ENCODE results near the gene DHX32.

Gene DHX32

GRCh38 chr10:125811251-125811650 is 69.8 kb downstream of the DHX32 start:
- no peak for DNase-seq (ENCODE audit: low spot score)

- DNase-seq (ENCODE audit: low spot score): no peak
Observed at GRCh38 chr10:125808047-125808446, 73.0 kb downstream of the DHX32 start.

DNA sequence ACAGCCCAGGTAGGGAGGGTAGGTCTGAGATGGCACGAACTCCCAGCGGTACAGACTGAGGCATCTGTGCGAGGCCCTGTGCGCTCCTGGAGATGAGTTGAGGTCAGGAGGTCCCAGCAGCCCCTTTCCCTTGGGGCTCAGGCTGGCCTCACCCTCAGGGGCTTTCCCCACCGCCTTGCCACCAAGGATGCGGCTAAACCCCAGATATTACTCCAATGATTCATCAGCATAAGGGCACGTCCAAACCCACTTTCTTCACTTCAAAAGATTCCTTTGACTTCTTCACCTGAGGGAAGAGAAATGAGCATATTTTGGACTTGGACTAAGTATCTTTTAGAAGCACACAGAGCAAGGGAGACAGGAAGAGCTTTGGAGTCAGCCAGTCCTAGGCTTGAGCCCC is 78.4 kb downstream of the DHX32 start:
- DNase-seq (ENCODE audit: low spot score): no peak

GRCh38 chr10:125802131-125802530 is 79.0 kb downstream of the DHX32 start:
- no peak for DNase-seq (ENCODE audit: low spot score)

DNA sequence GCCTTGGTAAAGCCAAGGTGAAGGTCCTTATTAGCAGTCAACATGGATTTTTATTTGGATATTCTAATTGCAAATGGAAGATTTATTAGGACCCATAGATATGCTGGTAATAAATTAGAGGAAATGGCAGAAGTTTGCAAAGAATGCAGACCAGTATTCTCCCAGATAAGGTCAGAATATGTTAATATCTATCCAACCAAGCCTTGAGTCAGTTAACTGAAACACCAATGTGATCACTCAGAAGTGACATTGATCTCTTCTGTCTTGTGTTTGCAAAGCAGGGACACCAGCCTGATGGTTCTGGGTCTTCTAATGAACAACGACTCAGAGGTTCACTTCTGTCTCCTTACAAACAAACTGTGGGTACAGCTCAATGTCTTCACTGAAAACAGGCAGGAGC is 79.5 kb downstream of the DHX32 start:
- no peak for DNase-seq (ENCODE audit: low spot score)

DNA sequence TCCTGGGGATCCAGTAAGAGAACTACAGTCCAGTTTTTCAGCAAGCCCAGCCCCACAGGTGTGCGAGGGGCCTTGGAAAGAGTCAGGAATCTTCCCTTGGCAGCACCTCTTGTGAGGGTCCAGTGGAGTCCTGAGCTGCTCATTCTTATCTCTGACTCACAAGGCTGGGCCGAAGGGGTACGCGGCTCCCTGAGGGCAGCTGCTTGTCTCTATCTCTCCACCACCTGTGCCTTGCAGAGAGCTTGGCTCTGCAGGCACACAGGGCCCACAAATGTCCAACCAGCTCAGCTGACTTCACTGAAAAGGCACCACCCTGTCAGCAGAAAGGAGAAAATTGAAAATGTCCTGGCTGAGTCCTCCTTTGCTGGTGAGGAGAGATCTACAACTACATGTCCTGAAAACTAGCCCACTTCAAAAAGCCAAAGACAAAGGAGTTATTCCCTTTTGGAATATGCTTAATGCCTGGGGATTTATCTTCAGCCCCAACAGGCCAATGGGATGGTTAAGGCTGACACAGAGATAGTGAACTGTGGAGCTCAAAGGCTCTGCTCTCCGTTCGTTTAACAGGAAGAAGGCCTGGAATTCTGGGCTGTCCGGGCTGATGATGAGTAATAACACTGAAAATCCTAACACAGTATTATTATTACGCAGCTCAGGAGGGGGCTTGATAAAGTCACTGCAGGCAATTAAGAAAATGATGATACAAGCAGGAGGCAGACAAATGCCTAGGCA is 81.5 kb downstream of the DHX32 start:
- no peak for DNase-seq (ENCODE audit: low spot score)

DNA sequence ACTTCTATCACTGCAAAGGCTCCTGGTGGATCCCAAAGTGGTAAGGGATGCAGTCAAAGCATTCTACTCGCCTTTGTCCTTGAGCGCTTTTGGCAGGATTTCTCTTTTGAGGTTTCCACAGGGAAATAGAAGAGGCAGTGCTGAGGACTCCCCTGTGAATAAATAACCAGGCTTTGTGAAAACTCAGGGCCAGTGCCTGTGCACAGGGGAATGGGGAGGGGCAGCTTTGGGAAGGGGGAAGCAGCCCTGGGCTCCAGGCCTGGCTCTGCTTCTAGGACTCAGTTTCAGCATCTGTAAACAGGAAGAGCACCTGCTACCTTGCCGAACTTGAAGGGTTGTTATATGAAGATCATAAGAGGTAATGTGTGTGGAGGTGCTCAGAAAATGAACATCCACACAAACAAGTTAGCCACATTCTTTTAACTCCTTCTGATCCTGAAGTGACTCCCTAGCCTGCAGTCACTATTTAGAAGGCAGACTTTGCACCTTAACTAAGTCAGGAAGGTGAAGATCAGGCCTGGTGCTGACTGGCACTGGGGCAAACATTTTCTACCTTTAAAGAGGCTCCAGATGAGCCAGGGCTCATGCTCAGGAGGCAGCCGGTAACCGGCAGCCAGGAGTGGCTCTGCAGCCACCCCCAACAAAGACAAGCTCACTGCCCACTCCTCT is 83.0 kb downstream of the DHX32 start:
- DNase-seq (ENCODE audit: low spot score): no peak

DNA sequence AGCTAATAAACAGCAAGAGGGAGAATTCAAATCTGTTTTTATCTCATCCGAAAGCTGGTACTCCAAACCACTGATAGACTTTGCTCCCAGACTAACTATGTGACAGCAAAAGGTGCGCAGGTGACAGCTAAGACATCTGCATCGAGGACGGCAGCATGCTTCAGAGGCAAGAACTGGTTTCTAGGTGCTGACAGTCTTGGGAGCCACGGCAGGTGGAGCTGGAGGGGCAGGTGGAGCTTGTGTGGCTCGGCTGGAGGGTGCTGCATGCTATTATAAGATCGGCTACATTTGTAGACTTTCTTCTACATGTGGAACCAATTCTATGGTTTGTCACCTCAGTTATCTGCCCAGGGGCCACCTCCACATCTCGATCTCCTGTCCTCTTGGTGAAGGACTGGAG is 83.7 kb downstream of the DHX32 start:
- DNase-seq (ENCODE audit: low spot score): no peak

GRCh38 chr10:125795637-125796190 is 85.4 kb downstream of the DHX32 start:
- no peak for DNase-seq (ENCODE audit: low spot score)

- DNase-seq (ENCODE audit: low spot score): no peak
Observed at GRCh38 chr10:125795128-125795527, 86.0 kb downstream of the DHX32 start.

DNA sequence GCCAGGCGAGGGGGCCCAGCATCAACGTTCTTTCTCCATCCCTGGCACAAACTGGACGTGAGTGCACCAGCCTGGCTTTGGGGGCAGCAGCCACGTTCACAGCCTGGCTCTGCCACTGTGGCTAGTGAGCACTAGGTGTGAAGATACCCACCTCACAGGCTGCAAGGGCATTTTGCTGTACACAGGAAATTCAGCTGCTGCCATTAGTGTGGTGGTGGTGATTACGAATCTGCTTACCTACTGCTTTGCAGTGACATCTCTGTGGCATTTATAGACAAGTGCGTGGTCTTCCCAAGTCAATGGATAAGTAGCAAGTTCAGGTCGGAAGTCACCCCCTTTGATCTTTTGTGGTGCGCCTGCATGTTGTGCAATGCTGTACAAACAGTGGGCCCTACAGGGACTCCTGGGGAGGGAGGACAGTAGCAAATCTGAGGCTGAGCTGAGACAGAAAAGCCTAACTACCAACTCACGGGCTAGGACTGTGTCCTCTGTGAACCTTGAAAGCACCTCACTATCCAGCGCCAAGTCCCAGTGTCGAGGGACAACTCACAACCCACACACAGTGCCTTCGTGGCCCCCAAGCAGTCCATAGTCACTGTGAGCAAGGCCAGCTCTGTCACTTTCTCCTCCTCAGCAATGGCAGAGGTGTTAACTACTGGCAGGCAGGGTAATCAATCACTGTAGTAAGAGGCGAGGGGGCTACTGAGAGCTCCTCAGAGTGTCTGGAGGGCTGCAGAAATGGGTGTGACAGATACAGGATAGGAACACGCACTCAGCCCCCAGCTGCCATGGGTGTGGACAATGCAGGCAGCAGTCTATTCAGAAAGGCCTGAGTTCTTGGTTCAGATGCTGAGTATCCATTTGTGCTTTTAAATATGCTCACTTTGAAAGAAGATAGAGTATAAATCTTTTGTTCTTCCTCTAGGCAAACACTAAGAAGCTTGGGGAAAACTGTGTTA is 88.5 kb downstream of the DHX32 start:
- DNase-seq (ENCODE audit: low spot score): no peak

DNA sequence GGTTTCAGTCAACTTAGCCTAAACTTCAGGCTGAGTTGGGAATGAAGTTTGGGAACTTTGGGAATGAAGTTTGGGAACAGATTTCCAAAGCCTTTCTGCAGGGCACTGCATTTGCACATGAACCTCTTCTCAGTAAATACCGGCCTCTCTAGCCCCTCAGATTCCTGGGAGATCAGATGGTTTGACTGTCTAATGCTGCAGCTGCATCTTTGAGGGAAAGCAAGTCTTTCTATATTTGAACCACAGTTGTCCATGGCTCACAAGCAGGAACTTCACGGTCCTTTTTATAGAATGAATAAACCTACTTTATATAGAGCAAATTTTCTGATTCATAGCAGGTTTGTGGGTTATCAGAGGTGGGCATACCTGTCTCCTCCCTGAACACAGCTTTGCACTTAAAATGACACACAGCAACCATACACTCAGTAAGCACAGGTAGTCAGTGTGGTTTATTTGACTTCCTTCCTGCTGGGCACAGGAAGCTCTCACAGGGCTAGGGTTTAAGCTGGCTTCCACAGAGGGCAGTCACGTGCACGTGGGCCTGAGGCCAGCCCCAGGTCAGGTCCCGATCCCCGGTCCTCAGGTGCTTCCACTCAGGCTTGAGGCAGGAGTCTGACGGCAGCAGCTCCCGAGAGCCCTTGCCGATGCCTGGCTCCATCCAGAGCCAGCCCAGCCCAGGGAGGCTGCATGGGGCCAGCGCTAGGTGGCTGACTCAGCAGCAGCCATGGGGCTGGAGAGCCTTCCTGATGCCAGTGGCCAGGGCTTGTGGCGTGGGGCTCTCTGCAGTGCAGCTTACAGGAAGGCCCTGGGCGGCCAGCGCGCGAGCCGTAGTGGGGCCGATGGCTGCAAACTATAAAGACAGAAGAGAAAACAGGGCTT is 92.7 kb downstream of the DHX32 start:
- no peak for DNase-seq (ENCODE audit: low spot score)

Measured in LoVo (cell line).